ENCODE data around the gene BANF2. TPM values are rescaled to one million over a fixed set of nuclear protein-coding genes. Genes with fewer than 3 reads are reported as not detected.

Gene BANF2
- total and polyA plus RNA-seq, 2 of the 8 experiments (the other 6 are each of a cell fraction or from before 2014, with no cell fraction given), result not detected

DNA sequence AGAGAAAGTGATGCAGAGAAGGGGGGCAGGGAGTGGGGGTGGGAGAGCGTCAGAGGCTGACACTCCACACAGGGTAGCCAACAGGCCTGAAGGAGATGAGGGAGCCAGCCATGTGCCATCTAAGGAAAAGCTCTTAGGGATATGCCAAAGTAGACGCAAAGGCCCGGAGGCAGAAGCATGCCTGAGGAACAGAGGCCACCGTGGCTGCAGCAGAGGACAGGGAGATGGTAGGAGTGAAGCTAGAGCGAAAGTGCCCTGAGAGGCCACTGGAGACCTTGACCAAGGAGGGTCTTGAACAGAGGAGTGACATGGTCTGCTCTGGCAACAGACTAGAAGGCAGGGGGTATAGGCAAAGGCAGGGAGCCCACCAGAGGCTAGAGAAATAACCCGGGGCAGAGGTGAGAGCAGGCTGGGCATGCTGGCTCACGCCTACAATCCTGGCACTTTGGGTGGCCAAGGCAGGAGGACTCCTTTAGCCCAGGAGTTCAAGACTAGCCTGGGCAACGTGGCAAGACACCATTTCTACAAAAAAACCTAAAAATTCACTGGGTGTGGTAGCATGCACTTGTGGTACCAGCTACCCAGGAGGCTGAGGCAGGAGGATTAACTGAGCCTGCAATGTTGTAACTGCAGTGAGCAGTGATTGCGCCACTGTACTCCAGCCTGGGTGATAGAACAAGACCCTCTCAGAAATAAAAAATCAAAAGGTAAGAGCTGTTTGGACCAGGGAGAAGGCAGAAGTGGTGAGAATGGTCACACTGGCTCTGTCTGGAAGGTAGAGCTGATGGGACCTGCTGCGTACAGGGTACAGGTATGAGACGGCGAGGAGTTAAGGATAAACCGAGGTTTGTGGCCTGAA is 24.0 kb upstream of the BANF2 start (continued):
- no peak for TF ChIP-seq HDAC6 (IDR thresholded peaks at IDR 0.05; ENCODE audit: low read depth, low read length)
- TF ChIP-seq KDM5A (IDR thresholded peaks at IDR 0.05; ENCODE audit: low read length), result no peak
- TF ChIP-seq YY1 (IDR thresholded peaks at IDR 0.05; ENCODE audit: low read depth, low read length), result no peak
